Measurements from ENCODE around the gene TSTD1.
"Not testable (repeated sequence)": the region's sequence is repeated elsewhere in the genome, so short reads cannot be mapped to it uniquely, and the experiment has no call there.

Gene TSTD1

GRCh38 chr1:161069241-161069640 is 30.5 kb upstream of the TSTD1 start:
- DNase-seq (ENCODE audit: low spot score), result no peak
- in situ Hi-C loops (cut with MboI; ENCODE audit: low pct_unique_long_range_greater_than_20kb, low sequenced_read_pairs, unreplicated experiment), result no loop called here
- no peak for TF ChIP-seq CTCF (IDR thresholded peaks at IDR 0.05; ENCODE audit: extremely low read depth, insufficient read depth, missing control alignments)

GRCh38 chr1:161068306-161069234 is 29.8 kb upstream of the TSTD1 start:
- DNase-seq (ENCODE audit: low spot score), result peak; percentile 84
- in situ Hi-C loops (cut with MboI; ENCODE audit: low pct_unique_long_range_greater_than_20kb, low sequenced_read_pairs, unreplicated experiment), result no loop called here
- no peak for TF ChIP-seq CTCF (IDR thresholded peaks at IDR 0.05; ENCODE audit: extremely low read depth, insufficient read depth, missing control alignments)

- in situ Hi-C loops (cut with MboI; ENCODE audit: low pct_unique_long_range_greater_than_20kb, low sequenced_read_pairs, unreplicated experiment), result no loop called here
- DNase-seq (ENCODE audit: low spot score), result no peak
- no peak for TF ChIP-seq CTCF (IDR thresholded peaks at IDR 0.05; ENCODE audit: extremely low read depth, insufficient read depth, missing control alignments)
Measured at GRCh38 chr1:161066694-161067093, 27.9 kb upstream of the TSTD1 start.

- in situ Hi-C loops (cut with MboI; ENCODE audit: low pct_unique_long_range_greater_than_20kb, low sequenced_read_pairs, unreplicated experiment); DNase-seq (ENCODE audit: low spot score): not testable (repeated sequence)
Measured at GRCh38 chr1:161065681-161066080, 26.9 kb upstream of the TSTD1 start.

- DNase-seq (ENCODE audit: low spot score); in situ Hi-C loops (cut with MboI; ENCODE audit: low pct_unique_long_range_greater_than_20kb, low sequenced_read_pairs, unreplicated experiment): not testable (repeated sequence)
Measured at GRCh38 chr1:161063936-161064335, 25.2 kb upstream of the TSTD1 start.

- DNase-seq (ENCODE audit: low spot score), result no peak
- in situ Hi-C loops (cut with MboI; ENCODE audit: low pct_unique_long_range_greater_than_20kb, low sequenced_read_pairs, unreplicated experiment), result no loop called here
- TF ChIP-seq CTCF (IDR thresholded peaks at IDR 0.05; ENCODE audit: extremely low read depth, insufficient read depth, missing control alignments), result no peak
Measured at GRCh38 chr1:161061419-161061818, 22.7 kb upstream of the TSTD1 start.

GRCh38 chr1:161059293-161059692 is 20.5 kb upstream of the TSTD1 start:
- in situ Hi-C loops (cut with MboI; ENCODE audit: low pct_unique_long_range_greater_than_20kb, low sequenced_read_pairs, unreplicated experiment), result no loop called here
- no peak for DNase-seq (ENCODE audit: low spot score)
- TF ChIP-seq CTCF (IDR thresholded peaks at IDR 0.05; ENCODE audit: extremely low read depth, insufficient read depth, missing control alignments), result no peak
